ENCODE results near the gene ADISSP. TPM values are rescaled to one million over a fixed set of nuclear protein-coding genes. Genes with fewer than 3 reads are reported as not detected.

The ADISSP gene
- total and polyA plus RNA-seq, 2 donors, result 21.4 to 23.6 TPM

GRCh38 chr20:3777381-3777715 lies 9.8 kb upstream of the ADISSP start:
- no peaks in the 10 kb centered on the region for H3K36me3 ChIP-seq (ENCODE audit: control insufficient read depth in 2 of 2, insufficient read depth in 2 of 2, low read length in 1 of 2)
- no peak for DNase-seq (ENCODE audit: low read depth in 6 of 9, low spot score in 9 of 9)
- H3K27me3 ChIP-seq (ENCODE audit: control insufficient read depth in 2 of 2, insufficient read depth in 1 of 2, low read length in 1 of 2), result peaks cover 30 to 65% of the 10 kb centered on the region in 2 donors
- peaks cover 9 to 22% of the 10 kb centered on the region in 2 donors for H3K4me1 ChIP-seq (ENCODE audit: control insufficient read depth in 2 of 2, insufficient read depth in 2 of 2, low read length in 2 of 2)
- no peak overlapping the region for H3K27ac ChIP-seq (ENCODE audit: low read depth in 1 of 2, low read length in 1 of 2)
- 10% methylated on average over 16 of the region's 16 CpGs for WGBS
- H3K9me3 ChIP-seq (ENCODE audit: control insufficient read depth in 2 of 2, insufficient read depth in 1 of 2, low read length in 1 of 2), result peaks cover 0 to 2% of the 10 kb centered on the region in 2 donors
- peak overlapping the region in 1 of 2 donors; percentile 31 for H3K4me3 ChIP-seq (ENCODE audit: low read length in 2 of 2)

DNA sequence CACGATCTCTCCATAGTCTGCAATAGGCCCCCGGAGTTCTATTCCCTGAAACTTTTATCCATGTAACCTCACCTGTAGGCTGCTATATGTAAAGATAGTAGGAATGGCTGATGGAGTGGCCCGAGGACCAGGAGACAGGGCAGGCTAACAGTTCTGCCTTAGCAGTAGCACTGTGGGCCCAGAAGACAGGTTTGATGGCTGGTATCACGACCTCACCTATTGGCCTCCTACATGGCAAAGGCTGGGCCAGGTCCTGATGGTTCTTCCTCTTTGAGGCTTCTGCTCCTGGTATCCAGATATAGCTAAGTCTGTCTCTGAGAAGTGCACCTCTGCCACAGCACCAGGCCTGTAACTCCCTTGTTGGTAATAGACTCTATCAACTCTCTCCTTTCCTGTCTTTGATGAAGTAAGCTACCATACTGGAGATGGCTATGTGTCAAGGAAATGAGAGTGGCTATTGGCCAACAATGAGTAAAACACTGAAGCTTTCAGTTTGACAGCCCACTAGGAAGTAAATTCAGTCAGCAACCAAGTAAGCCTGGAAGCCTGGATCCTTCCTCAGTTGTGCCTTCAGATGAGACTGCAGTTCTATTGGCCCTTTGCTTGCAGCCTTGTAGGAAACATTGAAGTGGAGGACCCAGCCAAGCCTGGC lies 8.0 kb upstream of the ADISSP start:
- Histone ChIP-seq H3K9me3 (ENCODE audit: control insufficient read depth in 2 of 2, insufficient read depth in 1 of 2, low read length in 1 of 2) (peaks cover 0 to 2% of the 10 kb centered on the region in 2 donors), H3K4me1 (ENCODE audit: control insufficient read depth in 2 of 2, insufficient read depth in 2 of 2, low read length in 2 of 2) (peaks cover 3 to 13% of the 10 kb centered on the region in 2 donors), H3K4me3 (ENCODE audit: low read length in 2 of 2) (no peak overlapping the region), H3K36me3 (ENCODE audit: control insufficient read depth in 2 of 2, insufficient read depth in 2 of 2, low read length in 1 of 2) (no peaks in the 10 kb centered on the region), H3K27ac (ENCODE audit: low read depth in 1 of 2, low read length in 1 of 2) (no peak overlapping the region), H3K27me3 (ENCODE audit: control insufficient read depth in 2 of 2, insufficient read depth in 1 of 2, low read length in 1 of 2) (peaks cover 24 to 54% of the 10 kb centered on the region in 2 donors)
- no peak for DNase-seq (ENCODE audit: low read depth in 6 of 9, low spot score in 9 of 9)
- 97% methylated on average over 4 of the region's 4 CpGs for WGBS

GRCh38 chr20:3771552-3772058 lies 4.1 kb upstream of the ADISSP start:
- no peaks in the 10 kb centered on the region for H3K36me3 ChIP-seq (ENCODE audit: control insufficient read depth in 2 of 2, insufficient read depth in 2 of 2, low read length in 1 of 2)
- H3K4me3 ChIP-seq (ENCODE audit: low read length in 2 of 2), result no peak overlapping the region
- H3K27me3 ChIP-seq (ENCODE audit: control insufficient read depth in 2 of 2, insufficient read depth in 1 of 2, low read length in 1 of 2), result peaks cover 0 to 23% of the 10 kb centered on the region in 2 donors
- H3K27ac ChIP-seq (ENCODE audit: low read depth in 1 of 2, low read length in 1 of 2), result no peak overlapping the region
- peaks cover 0 to 2% of the 10 kb centered on the region in 2 donors for H3K9me3 ChIP-seq (ENCODE audit: control insufficient read depth in 2 of 2, insufficient read depth in 1 of 2, low read length in 1 of 2)
- DNase-seq (ENCODE audit: low read depth in 6 of 9, low spot score in 9 of 9), result no peak
- 92% methylated on average over 7 of the region's 7 CpGs for WGBS
- H3K4me1 ChIP-seq (ENCODE audit: control insufficient read depth in 2 of 2, insufficient read depth in 2 of 2, low read length in 2 of 2), result peaks cover 14 to 22% of the 10 kb centered on the region in 2 donors

DNA sequence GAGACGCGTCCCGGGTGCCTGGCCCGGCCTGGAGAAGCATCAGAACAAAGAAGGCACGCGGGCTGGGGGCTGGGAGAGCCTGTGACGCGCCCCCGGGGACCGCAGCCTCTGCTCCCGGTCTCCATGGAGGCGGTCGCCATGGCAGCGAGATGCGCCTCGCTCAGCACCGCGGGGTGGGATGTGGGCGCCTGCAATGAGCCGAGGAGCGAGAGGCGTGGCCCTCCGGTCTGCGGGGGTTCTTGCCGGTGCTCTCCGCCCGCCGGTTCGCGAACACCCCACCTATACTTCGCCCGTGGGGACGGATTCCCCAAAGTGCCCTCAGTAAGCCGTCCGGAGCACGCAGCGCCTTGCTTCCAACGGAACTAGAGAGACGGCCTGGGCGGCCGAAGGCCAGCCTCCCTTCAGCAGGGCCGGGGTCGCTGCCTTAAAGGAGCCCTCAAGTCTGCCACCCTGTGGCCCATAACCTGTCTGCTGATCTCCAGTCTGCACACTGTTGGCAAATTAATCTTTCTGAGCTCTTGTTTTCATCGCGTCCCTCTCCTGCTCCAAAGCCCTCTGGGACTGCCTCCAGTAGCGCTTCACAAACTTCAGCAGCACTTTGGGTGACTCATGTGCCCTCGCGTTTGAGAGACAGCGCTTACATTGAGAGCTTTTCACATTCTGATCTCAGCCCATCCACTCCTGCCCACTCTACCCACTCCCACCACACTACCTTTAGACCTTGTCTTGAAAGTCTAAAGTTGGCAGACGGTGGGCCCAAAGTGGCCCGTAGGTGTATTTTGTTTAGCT lies 983 bp upstream of the ADISSP start:
- peak overlapping the region; percentile 81 to 84 for H3K4me3 ChIP-seq (ENCODE audit: low read length in 2 of 2)
- H3K27ac ChIP-seq (ENCODE audit: low read depth in 1 of 2, low read length in 1 of 2), result peak overlapping the region; percentile 87 to 91
- peaks cover 14 to 28% of the 10 kb centered on the region in 2 donors for H3K4me1 ChIP-seq (ENCODE audit: control insufficient read depth in 2 of 2, insufficient read depth in 2 of 2, low read length in 2 of 2)
- WGBS, result 2% methylated on average over 51 of the region's 51 CpGs
- peak; percentile 52 to 90 (median 71) for DNase-seq (ENCODE audit: low read depth in 6 of 9, low spot score in 9 of 9)
- no peaks in the 10 kb centered on the region for H3K36me3 ChIP-seq (ENCODE audit: control insufficient read depth in 2 of 2, insufficient read depth in 2 of 2, low read length in 1 of 2)
- H3K27me3 ChIP-seq (ENCODE audit: control insufficient read depth in 2 of 2, insufficient read depth in 1 of 2, low read length in 1 of 2), result peaks cover 0 to 8% of the 10 kb centered on the region in 2 donors
- H3K9me3 ChIP-seq (ENCODE audit: control insufficient read depth in 2 of 2, insufficient read depth in 1 of 2, low read length in 1 of 2), result no peaks in the 10 kb centered on the region

DNA sequence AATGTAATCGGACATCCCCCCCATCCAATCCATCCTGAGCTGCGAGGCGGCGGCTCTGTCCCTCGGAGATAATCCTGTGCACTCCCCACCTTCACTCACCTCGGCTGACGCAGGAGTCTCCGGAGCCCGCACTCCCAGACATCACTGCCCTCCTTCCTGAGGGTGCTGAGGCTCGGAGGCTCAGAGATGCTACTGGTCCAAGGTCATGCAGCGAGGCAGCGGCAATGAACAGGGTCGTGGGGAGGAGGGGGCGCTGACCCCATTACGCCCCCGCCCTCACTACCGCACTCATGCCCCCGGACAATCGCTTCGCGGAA lies 485 bp downstream of the ADISSP start:
- no peak overlapping the region for H3K27ac ChIP-seq (ENCODE audit: low read depth in 1 of 2, low read length in 1 of 2)
- no peaks in the 10 kb centered on the region for H3K36me3 ChIP-seq (ENCODE audit: control insufficient read depth in 2 of 2, insufficient read depth in 2 of 2, low read length in 1 of 2)
- H3K9me3 ChIP-seq (ENCODE audit: control insufficient read depth in 2 of 2, insufficient read depth in 1 of 2, low read length in 1 of 2), result no peaks in the 10 kb centered on the region
- H3K27me3 ChIP-seq (ENCODE audit: control insufficient read depth in 2 of 2, insufficient read depth in 1 of 2, low read length in 1 of 2), result peaks cover 0 to 8% of the 10 kb centered on the region in 2 donors
- 5% methylated on average over 21 of the region's 21 CpGs for WGBS
- DNase-seq (ENCODE audit: low read depth in 6 of 9, low spot score in 9 of 9), result no peak
- H3K4me3 ChIP-seq (ENCODE audit: low read length in 2 of 2), result peak overlapping the region; percentile 55 to 81
- H3K4me1 ChIP-seq (ENCODE audit: control insufficient read depth in 2 of 2, insufficient read depth in 2 of 2, low read length in 2 of 2), result peaks cover 14 to 28% of the 10 kb centered on the region in 2 donors

- H3K4me3 ChIP-seq (ENCODE audit: low read length in 2 of 2), result peak overlapping the region in 1 of 2 donors; percentile 55
- H3K27ac ChIP-seq (ENCODE audit: low read depth in 1 of 2, low read length in 1 of 2), result no peak overlapping the region
- DNase-seq (ENCODE audit: low read depth in 6 of 9, low spot score in 9 of 9), result no peak
- peaks cover 14 to 28% of the 10 kb centered on the region in 2 donors for H3K4me1 ChIP-seq (ENCODE audit: control insufficient read depth in 2 of 2, insufficient read depth in 2 of 2, low read length in 2 of 2)
- no peaks in the 10 kb centered on the region for H3K36me3 ChIP-seq (ENCODE audit: control insufficient read depth in 2 of 2, insufficient read depth in 2 of 2, low read length in 1 of 2)
- H3K9me3 ChIP-seq (ENCODE audit: control insufficient read depth in 2 of 2, insufficient read depth in 1 of 2, low read length in 1 of 2), result no peaks in the 10 kb centered on the region
- peaks cover 0 to 8% of the 10 kb centered on the region in 2 donors for H3K27me3 ChIP-seq (ENCODE audit: control insufficient read depth in 2 of 2, insufficient read depth in 1 of 2, low read length in 1 of 2)
- WGBS, result 56% methylated on average over 9 of the region's 9 CpGs
Measured at GRCh38 chr20:3766422-3767109, 987 bp downstream of the ADISSP start.

GRCh38 chr20:3765171-3765882 lies 2.2 kb downstream of the ADISSP start:
- Histone ChIP-seq H3K9me3 (ENCODE audit: control insufficient read depth in 2 of 2, insufficient read depth in 1 of 2, low read length in 1 of 2) (no peaks in the 10 kb centered on the region), H3K36me3 (ENCODE audit: control insufficient read depth in 2 of 2, insufficient read depth in 2 of 2, low read length in 1 of 2) (no peaks in the 10 kb centered on the region), H3K4me3 (ENCODE audit: low read length in 2 of 2) (no peak overlapping the region), H3K27me3 (ENCODE audit: control insufficient read depth in 2 of 2, insufficient read depth in 1 of 2, low read length in 1 of 2) (peaks cover 0 to 8% of the 10 kb centered on the region in 2 donors), H3K4me1 (ENCODE audit: control insufficient read depth in 2 of 2, insufficient read depth in 2 of 2, low read length in 2 of 2) (peaks cover 14 to 28% of the 10 kb centered on the region in 2 donors), H3K27ac (ENCODE audit: low read depth in 1 of 2, low read length in 1 of 2) (no peak overlapping the region)
- 96% methylated on average over 3 of the region's 3 CpGs for WGBS
- DNase-seq (ENCODE audit: low read depth in 6 of 9, low spot score in 9 of 9), result no peak

DNA sequence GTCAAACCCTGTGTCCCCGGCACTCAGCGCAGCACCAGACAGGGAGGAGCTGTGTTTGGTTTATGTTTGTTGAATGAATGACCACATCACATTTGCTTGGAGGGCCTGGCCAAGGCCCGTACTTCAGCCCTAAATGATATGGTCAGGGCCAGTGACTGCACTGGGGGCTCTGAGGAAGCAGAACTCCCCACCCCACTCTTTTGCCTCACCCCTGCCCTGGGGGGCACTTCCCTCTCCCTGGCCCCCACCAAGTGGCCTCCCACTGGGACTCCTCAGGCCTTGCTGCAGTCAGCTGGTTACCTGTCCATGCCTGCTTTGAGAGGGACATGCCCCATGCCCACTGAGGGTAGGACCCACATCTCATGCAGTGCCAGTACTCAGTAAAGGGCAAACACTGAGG lies 2.9 kb downstream of the ADISSP start:
- no peak for DNase-seq (ENCODE audit: low read depth in 6 of 9, low spot score in 9 of 9)
- H3K36me3 ChIP-seq (ENCODE audit: control insufficient read depth in 2 of 2, insufficient read depth in 2 of 2, low read length in 1 of 2), result no peaks in the 10 kb centered on the region
- H3K4me3 ChIP-seq (ENCODE audit: low read length in 2 of 2), result no peak overlapping the region
- no peaks in the 10 kb centered on the region for H3K9me3 ChIP-seq (ENCODE audit: control insufficient read depth in 2 of 2, insufficient read depth in 1 of 2, low read length in 1 of 2)
- WGBS, result 97% methylated on average over 3 of the region's 3 CpGs
- no peak overlapping the region for H3K27ac ChIP-seq (ENCODE audit: low read depth in 1 of 2, low read length in 1 of 2)
- peaks cover 0 to 8% of the 10 kb centered on the region in 2 donors for H3K27me3 ChIP-seq (ENCODE audit: control insufficient read depth in 2 of 2, insufficient read depth in 1 of 2, low read length in 1 of 2)
- H3K4me1 ChIP-seq (ENCODE audit: control insufficient read depth in 2 of 2, insufficient read depth in 2 of 2, low read length in 2 of 2), result peaks cover 14 to 28% of the 10 kb centered on the region in 2 donors
